ENCODE results near the gene NHSL2. TPM values are rescaled to one million over a fixed set of nuclear protein-coding genes. Genes with fewer than 3 reads are reported as not detected.
A peak's percentile ranks its signal among the peaks of the same experiment; 100 is the strongest.

Gene NHSL2
- total RNA-seq, 4 donors from 2014 or later: 5.5 to 11.7 (median 7.2) TPM

GRCh38 chrX:71996826-71997225, 86.2 kb downstream of the NHSL2 start:
- DNase-seq: no peak
- intact Hi-C loops (cut with DNase I): no loop called here
- H3K9me3 ChIP-seq: no peaks in the 10 kb centered on the region
- TF ChIP-seq CTCF (IDR thresholded peaks at IDR 0.05): no peak
- TF ChIP-seq POLR2A (IDR thresholded peaks at IDR 0.05): no peak
- peak overlapping the region in 1 of 3 donors; percentile 15 for H3K27ac ChIP-seq
- H3K27me3 ChIP-seq: no peaks in the 10 kb centered on the region
- no peak overlapping the region for H3K4me3 ChIP-seq (replicated peaks in 1 of 3)
- no peaks in the 10 kb centered on the region for H3K36me3 ChIP-seq
- WGBS, 2 donors: 77 to 94% methylated on average over 3 to 5 of the region's 6 CpGs
- peaks cover 0 to 15% of the 10 kb centered on the region in 2 donors for H3K4me1 ChIP-seq

- 42 to 64% methylated on average over 2 to 3 of the region's 3 CpGs for WGBS, 2 donors
- peaks cover 0 to 10% of the 10 kb centered on the region in 2 donors for H3K4me1 ChIP-seq
- no peak overlapping the region for H3K4me3 ChIP-seq (replicated peaks in 1 of 3)
- H3K9me3 ChIP-seq: no peaks in the 10 kb centered on the region
- H3K27me3 ChIP-seq: no peaks in the 10 kb centered on the region
- TF ChIP-seq POLR2A (IDR thresholded peaks at IDR 0.05) (no peak), CTCF (IDR thresholded peaks at IDR 0.05) (no peak)
- no peak for DNase-seq
- intact Hi-C loops (cut with DNase I): no loop called here
- H3K36me3 ChIP-seq: no peaks in the 10 kb centered on the region
- H3K27ac ChIP-seq: peak overlapping the region in 1 of 3 donors; percentile 15
Measured at GRCh38 chrX:71997320-71997719, 86.7 kb downstream of the NHSL2 start.

GRCh38 chrX:71998836-71999509, 88.3 kb downstream of the NHSL2 start:
- TF ChIP-seq CTCF (IDR thresholded peaks at IDR 0.05) (peak in 5 of 6 experiments; percentile 32 to 58 (median 43)), POLR2A (IDR thresholded peaks at IDR 0.05) (no peak)
- peak; percentile 23 to 27 for DNase-seq
- Histone ChIP-seq H3K27ac (no peak overlapping the region), H3K27me3 (no peaks in the 10 kb centered on the region), H3K36me3 (no peaks in the 10 kb centered on the region), H3K4me3 (replicated peaks in 1 of 3) (no peak overlapping the region), H3K9me3 (no peaks in the 10 kb centered on the region), H3K4me1 (no peaks in the 10 kb centered on the region)
- intact Hi-C loops (cut with DNase I): no loop called here
- 16 to 17% methylated on average over 6 of the region's 6 CpGs for WGBS, 2 donors

- H3K4me3 ChIP-seq (replicated peaks in 1 of 3): no peak overlapping the region
- 93 to 100% methylated on average over 1 of the region's 1 CpG for WGBS, 2 donors
- no peaks in the 10 kb centered on the region for H3K9me3 ChIP-seq
- no peak overlapping the region for H3K27ac ChIP-seq
- H3K27me3 ChIP-seq: no peaks in the 10 kb centered on the region
- peaks cover 0 to 4% of the 10 kb centered on the region in 2 donors for H3K4me1 ChIP-seq
- DNase-seq: no peak
- intact Hi-C loops (cut with DNase I): no loop called here
- no peak for TF ChIP-seq CTCF (IDR thresholded peaks at IDR 0.05)
- TF ChIP-seq POLR2A (IDR thresholded peaks at IDR 0.05): no peak
- no peaks in the 10 kb centered on the region for H3K36me3 ChIP-seq
Measured at GRCh38 chrX:71999535-71999934, 88.9 kb downstream of the NHSL2 start.

GRCh38 chrX:72001471-72001870, 90.8 kb downstream of the NHSL2 start:
- peaks cover 0 to 4% of the 10 kb centered on the region in 2 donors for H3K4me1 ChIP-seq
- no peak for DNase-seq
- H3K9me3 ChIP-seq: no peaks in the 10 kb centered on the region
- 53 to 71% methylated on average over 3 of the region's 3 CpGs for WGBS, 2 donors
- no peak overlapping the region for H3K27ac ChIP-seq
- intact Hi-C loops (cut with DNase I): loop anchor here (10.0 kb wide), 1 partner anchor 273 kb away; the partner anchor contains the start of gene RPS4X
- no peak for TF ChIP-seq POLR2A (IDR thresholded peaks at IDR 0.05)
- TF ChIP-seq CTCF (IDR thresholded peaks at IDR 0.05): no peak
- H3K36me3 ChIP-seq: no peaks in the 10 kb centered on the region
- H3K27me3 ChIP-seq: no peaks in the 10 kb centered on the region
- H3K4me3 ChIP-seq (replicated peaks in 1 of 3): no peak overlapping the region

Measured in thyroid gland (tissue), 4 donors.